H9 (cell line): Measurements from ENCODE around the gene TLN1. TPM values are rescaled to one million over a fixed set of nuclear protein-coding genes. Genes with fewer than 3 reads are reported as not detected.

ENCODE experiments used
- DNase-seq: peaks from one replicate; pipeline ENCODE4 v3.0.0-alpha.2; 2017
- H2AFZ ChIP-seq: one replicate; pipeline ENCODE4 v1.6.1; 2013; ENCODE audit warnings: mild to moderate bottlenecking, low read length, control low read depth, moderate library complexity
- H2AK5ac ChIP-seq: 2 replicates; pipeline ENCODE4 v1.6.1; 2013; ENCODE audit warnings: low read length, control low read depth, mixed read lengths; ENCODE audit not compliant: insufficient read length
- H2BK120ac ChIP-seq: one replicate; pipeline ENCODE4 v1.6.1; 2013; ENCODE audit warnings: low read depth, mild to moderate bottlenecking, low read length, control low read depth, inconsistent platforms; ENCODE audit not compliant: poor library complexity, severe bottlenecking
- H2BK12ac ChIP-seq: 2 replicates; pipeline ENCODE4 v1.6.1; 2013; ENCODE audit warnings: low read length, control low read depth, mixed read lengths, low read depth; ENCODE audit not compliant: insufficient read length
- H2BK15ac ChIP-seq: 2 replicates; pipeline ENCODE4 v1.6.1; 2013; ENCODE audit warnings: low read depth, low read length, control low read depth
- H2BK20ac ChIP-seq: one replicate; pipeline ENCODE4 v1.6.1; 2013; ENCODE audit warnings: low read depth, mild to moderate bottlenecking, low read length, control low read depth, inconsistent platforms; ENCODE audit not compliant: poor library complexity, severe bottlenecking
- H2BK5ac ChIP-seq: 2 replicates; pipeline ENCODE4 v1.6.1; 2013; ENCODE audit warnings: low read length, control low read depth, mixed read lengths; ENCODE audit not compliant: insufficient read length
- H3K14ac ChIP-seq: 2 replicates; pipeline ENCODE4 v1.6.1; 2013; ENCODE audit warnings: low read length, control low read depth; ENCODE audit not compliant: insufficient read depth
- H3K18ac ChIP-seq: 2 replicates; pipeline ENCODE4 v1.6.1; 2013; ENCODE audit warnings: low read depth, mild to moderate bottlenecking, mixed read lengths, low read length, control low read depth; ENCODE audit not compliant: insufficient read length
- H3K23ac ChIP-seq: 2 replicates; pipeline ENCODE4 v1.6.1; 2013; ENCODE audit warnings: low read length, control low read depth, mixed read lengths, low read depth; ENCODE audit not compliant: insufficient read length
- H3K23me2 ChIP-seq: 2 replicates; pipeline ENCODE4 v1.6.1; 2013; ENCODE audit warnings: low read depth, mild to moderate bottlenecking, mixed read lengths, low read length, control low read depth; ENCODE audit not compliant: insufficient read length, poor library complexity, severe bottlenecking
- H3K27ac ChIP-seq: 2 replicates; pipeline ENCODE4 v1.5.1; 2013; ENCODE audit warnings: low read length, control low read depth, mixed read lengths, low read depth; ENCODE audit not compliant: insufficient read length
- H3K27me3 ChIP-seq: 2 replicates; pipeline ENCODE4 v1.6.1; 2013; ENCODE audit warnings: low read length, control low read depth, inconsistent platforms; ENCODE audit not compliant: insufficient read depth
- H3K4ac ChIP-seq: 2 replicates; pipeline ENCODE4 v1.6.1; 2013; ENCODE audit warnings: low read depth, mild to moderate bottlenecking, control low read depth, inconsistent platforms, low read length, moderate library complexity
- H3K4me1 ChIP-seq: 2 replicates; pipeline ENCODE4 v1.6.1; 2013; ENCODE audit warnings: low read length, control low read depth, inconsistent platforms; ENCODE audit not compliant: insufficient read depth
- H3K4me2 ChIP-seq: 2 replicates; pipeline ENCODE4 v1.6.1; 2013; ENCODE audit warnings: low read length, control low read depth, mixed read lengths; ENCODE audit not compliant: insufficient read length, insufficient read depth
- H3K56ac ChIP-seq: 2 replicates; pipeline ENCODE4 v1.6.1; 2013; ENCODE audit warnings: low read depth, mild to moderate bottlenecking, mixed read lengths, low read length, control low read depth; ENCODE audit not compliant: insufficient read length
- H3K79me1 ChIP-seq: 2 replicates; pipeline ENCODE4 v1.6.1; 2013; ENCODE audit warnings: low read depth, mild to moderate bottlenecking, moderate library complexity, low read length, control low read depth, inconsistent platforms; ENCODE audit not compliant: insufficient read depth, poor library complexity, severe bottlenecking
- H3K79me2 ChIP-seq: 2 replicates; pipeline ENCODE4 v1.6.1; 2013; ENCODE audit warnings: low read length, control low read depth, inconsistent platforms; ENCODE audit not compliant: insufficient read depth
- H3K9ac ChIP-seq: 2 replicates; pipeline ENCODE4 v1.6.1; 2013; ENCODE audit warnings: low read length, control low read depth, mixed read lengths; ENCODE audit not compliant: insufficient read length; ENCODE audit errors: extremely low read depth
- H3K9me3 ChIP-seq: one replicate; pipeline ENCODE4 v1.6.1; 2013; ENCODE audit warnings: low read depth, low read length, inconsistent platforms; ENCODE audit not compliant: control insufficient read depth
- H3T11ph ChIP-seq: one replicate; pipeline ENCODE4 v1.6.1; 2013; ENCODE audit warnings: mild to moderate bottlenecking, low read length, control low read depth, inconsistent platforms
- H4K20me1 ChIP-seq: one replicate; pipeline ENCODE4 v1.6.1; 2013; ENCODE audit not compliant: control insufficient read depth, insufficient read length, insufficient read depth
- H4K5ac ChIP-seq: 2 replicates; pipeline ENCODE4 v1.6.1; 2013; ENCODE audit warnings: low read depth, mild to moderate bottlenecking, mixed read lengths, low read length, control low read depth; ENCODE audit not compliant: insufficient read length
- H4K8ac ChIP-seq: replicated peaks from 2 replicates; pipeline ENCODE4 v1.6.1; 2013; ENCODE audit warnings: low read length, control low read depth, mixed read lengths, low read depth; ENCODE audit not compliant: insufficient read length
- H4K91ac ChIP-seq: 2 replicates; pipeline ENCODE4 v1.6.1; 2013; ENCODE audit warnings: low read depth, mild to moderate bottlenecking, moderate library complexity, mixed read lengths, low read length, control low read depth; ENCODE audit not compliant: insufficient read length
- H3K27ac Mint-ChIP-seq, 3 experiments: 2 replicates in 2 of 3; 3 replicates in 1 of 3; pipeline ENCODE4 v1.8.0; 2020 to 2021; ENCODE audit warnings: mixed read lengths in 3 of 3, mild to moderate bottlenecking in 1 of 3, moderate library complexity in 1 of 3
- H3K27me3 Mint-ChIP-seq: 2 replicates; pipeline ENCODE4 v1.8.0; 2021; ENCODE audit warnings: low read depth, mild to moderate bottlenecking, moderate library complexity, mixed read lengths
- H3K36me3 Mint-ChIP-seq, 3 experiments: 2 replicates in 2 of 3; 3 replicates in 1 of 3; pipeline ENCODE4 v1.8.0; 2020 to 2021; ENCODE audit warnings: low read depth in 3 of 3, mixed read lengths in 3 of 3; ENCODE audit not compliant: insufficient read depth in 1 of 3
- H3K4me1 Mint-ChIP-seq, 2 experiments: 2 replicates each; pipeline ENCODE4 v1.8.0; 2020; ENCODE audit warnings: mixed read lengths in 2 of 2
- H3K4me3 Mint-ChIP-seq, 2 experiments: 2 replicates in 1 of 2; 3 replicates in 1 of 2; pipeline ENCODE4 v1.8.0; 2020 to 2021; ENCODE audit warnings: mild to moderate bottlenecking in 2 of 2, mixed read lengths in 2 of 2, moderate library complexity in 1 of 2
- H3K9me3 Mint-ChIP-seq, 2 experiments: 2 replicates in 1 of 2; 3 replicates in 1 of 2; pipeline ENCODE4 v1.8.0; 2020; ENCODE audit warnings: mild to moderate bottlenecking in 2 of 2, mixed read lengths in 2 of 2, moderate library complexity in 1 of 2
- WGBS: extraction: QIAGEN DNeasy Blood & Tissue Kit; methylation state at CpG from one replicate; pipeline ENCODE4 v1.1.7; 2013; ENCODE audit warnings: missing lambda C conversion rate, low lambda C conversion rate, mixed read lengths; ENCODE audit not compliant: insufficient read length; ENCODE audit errors: extremely low coverage; 5-methylcytosine and 5-hydroxymethylcytosine counted together
- total RNA-seq: library from RNA; stranded (reverse); gene quantifications from 2 replicates; pipeline ENCODE4 v1.2.1, GENCODE V29; 2021
- TF ChIP-seq, protein P1 (sequence below): fragments of 200-600 bp; sonication (generic); conservative IDR thresholded peaks from 3 replicates; pipeline ENCODE4 v1.8.0; 2021; ENCODE audit warnings: antibody characterized with exemption, mild to moderate bottlenecking

The TLN1 gene
- total RNA-seq, 1 experiment from 2014 or later = 102 TPM

DNA sequence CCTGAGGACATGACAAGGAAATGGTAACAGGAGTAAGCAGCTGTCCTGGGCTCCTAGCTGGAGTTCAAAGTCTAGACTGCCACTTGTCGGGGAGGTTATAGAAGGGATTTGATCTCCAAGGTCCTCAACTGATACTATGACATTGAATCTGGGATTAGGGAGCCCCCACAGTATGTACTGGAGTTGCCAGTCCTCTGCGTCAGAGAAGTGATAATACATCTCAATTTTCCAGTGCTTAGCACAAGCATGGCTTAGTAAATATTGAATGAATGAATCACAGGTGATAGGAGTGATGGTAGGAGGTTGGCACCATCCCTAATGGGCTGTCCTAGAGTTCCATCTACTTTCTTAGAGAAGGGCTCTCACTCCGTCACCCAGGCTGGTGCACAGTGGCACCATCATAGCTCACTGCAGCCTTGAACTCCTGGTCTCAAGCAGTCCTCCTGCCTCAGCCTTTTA, 36.0 kb downstream of the TLN1 start:
- H3T11ph ChIP-seq = no peak overlapping the region
- H3K36me3 Mint-ChIP-seq = peaks cover 2 to 12% (median 5%) of the 10 kb centered on the region in 3 experiments
- no peak overlapping the region for H3K9ac ChIP-seq
- no peak overlapping the region for H2BK12ac ChIP-seq
- H3K4me3 Mint-ChIP-seq = no peak overlapping the region
- no peak overlapping the region for H3K4ac ChIP-seq
- DNase-seq = no peak
- H4K20me1 ChIP-seq = no peaks in the 10 kb centered on the region
- no peak overlapping the region for H2BK5ac ChIP-seq
- no peaks in the 10 kb centered on the region for H3K27me3 ChIP-seq
- no peaks in the 10 kb centered on the region for H3K23me2 ChIP-seq
- H2AK5ac ChIP-seq = no peak overlapping the region
- no peaks in the 10 kb centered on the region for H3K79me2 ChIP-seq
- H3K9me3 ChIP-seq = no peaks in the 10 kb centered on the region
- H3K14ac ChIP-seq = no peak overlapping the region
- H3K56ac ChIP-seq = no peak overlapping the region
- no peak overlapping the region for H3K4me2 ChIP-seq
- no peak overlapping the region for H4K8ac ChIP-seq
- no CpG with 5 or more reads among the region's 3 CpGs for WGBS
- H3K18ac ChIP-seq = no peak overlapping the region
- no peak overlapping the region for H2BK15ac ChIP-seq
- H2BK20ac ChIP-seq = no peak overlapping the region
- H3K27ac ChIP-seq = no peak overlapping the region
- no peak overlapping the region for H4K91ac ChIP-seq
- no peaks in the 10 kb centered on the region for H3K4me1 ChIP-seq
- no peak overlapping the region for H3K27ac Mint-ChIP-seq
- peaks cover 0 to 2% of the 10 kb centered on the region in 2 experiments; a peak in 1 of 5 replicates for H3K9me3 Mint-ChIP-seq
- H4K5ac ChIP-seq = no peak overlapping the region
- H3K23ac ChIP-seq = no peak overlapping the region
- H3K79me1 ChIP-seq = no peaks in the 10 kb centered on the region
- H3K27me3 Mint-ChIP-seq = no peaks in the 10 kb centered on the region; the same call in 1 of the 2 replicates
- peaks cover 6 to 9% of the 10 kb centered on the region in 2 experiments for H3K4me1 Mint-ChIP-seq
- TF ChIP-seq, protein P1, sequence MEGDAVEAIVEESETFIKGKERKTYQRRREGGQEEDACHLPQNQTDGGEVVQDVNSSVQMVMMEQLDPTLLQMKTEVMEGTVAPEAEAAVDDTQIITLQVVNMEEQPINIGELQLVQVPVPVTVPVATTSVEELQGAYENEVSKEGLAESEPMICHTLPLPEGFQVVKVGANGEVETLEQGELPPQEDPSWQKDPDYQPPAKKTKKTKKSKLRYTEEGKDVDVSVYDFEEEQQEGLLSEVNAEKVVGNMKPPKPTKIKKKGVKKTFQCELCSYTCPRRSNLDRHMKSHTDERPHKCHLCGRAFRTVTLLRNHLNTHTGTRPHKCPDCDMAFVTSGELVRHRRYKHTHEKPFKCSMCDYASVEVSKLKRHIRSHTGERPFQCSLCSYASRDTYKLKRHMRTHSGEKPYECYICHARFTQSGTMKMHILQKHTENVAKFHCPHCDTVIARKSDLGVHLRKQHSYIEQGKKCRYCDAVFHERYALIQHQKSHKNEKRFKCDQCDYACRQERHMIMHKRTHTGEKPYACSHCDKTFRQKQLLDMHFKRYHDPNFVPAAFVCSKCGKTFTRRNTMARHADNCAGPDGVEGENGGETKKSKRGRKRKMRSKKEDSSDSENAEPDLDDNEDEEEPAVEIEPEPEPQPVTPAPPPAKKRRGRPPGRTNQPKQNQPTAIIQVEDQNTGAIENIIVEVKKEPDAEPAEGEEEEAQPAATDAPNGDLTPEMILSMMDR = no peak
- H2AFZ ChIP-seq = no peak overlapping the region
- no peak overlapping the region for H2BK120ac ChIP-seq
